HG02678 (cell line): Measurements from ENCODE around the gene UNC5A.

Experiments used
- ATAC-seq: cut with Tn5 transposase; IDR thresholded peaks from one replicate; pipeline ENCODE4 v1.9.1; 2021; ENCODE audit warnings: mild to moderate bottlenecking, moderate library complexity; ENCODE audit not compliant: unreplicated experiment

UNC5A gene

DNA sequence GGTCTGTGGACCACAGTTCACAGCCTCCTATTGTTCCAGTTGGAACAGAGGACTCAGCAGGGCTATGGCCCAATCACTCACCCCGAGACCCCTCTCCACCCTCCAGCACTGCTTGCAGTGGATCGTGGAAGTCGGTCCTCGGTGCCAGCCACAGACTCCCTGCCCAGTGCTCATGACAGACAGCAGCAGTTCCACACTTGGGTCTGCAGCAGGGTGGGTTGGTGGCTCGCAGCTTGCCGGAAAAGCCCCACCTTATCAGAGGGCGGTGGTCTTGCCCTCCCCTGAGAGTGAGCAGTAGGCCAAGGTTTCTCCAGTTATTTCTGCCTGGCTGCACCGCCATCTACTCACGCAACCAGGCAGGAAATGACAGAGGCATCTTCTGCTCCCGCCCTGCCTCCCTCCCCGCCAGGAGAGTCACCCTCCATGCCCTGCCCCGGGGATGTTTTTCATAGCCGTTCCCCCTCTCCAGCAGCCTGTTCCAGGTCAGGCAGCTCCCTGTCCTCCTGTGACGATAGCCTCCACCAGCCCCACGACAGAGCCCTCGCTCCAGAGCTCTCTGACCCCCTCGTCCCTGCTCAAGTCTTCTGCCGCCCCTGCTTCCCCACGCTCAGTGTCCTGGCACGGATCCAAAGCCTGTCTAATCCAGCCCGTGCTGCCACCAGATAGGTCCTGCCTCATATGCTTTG, 34.5 kb downstream of the UNC5A start:
- no peak for ATAC-seq

DNA sequence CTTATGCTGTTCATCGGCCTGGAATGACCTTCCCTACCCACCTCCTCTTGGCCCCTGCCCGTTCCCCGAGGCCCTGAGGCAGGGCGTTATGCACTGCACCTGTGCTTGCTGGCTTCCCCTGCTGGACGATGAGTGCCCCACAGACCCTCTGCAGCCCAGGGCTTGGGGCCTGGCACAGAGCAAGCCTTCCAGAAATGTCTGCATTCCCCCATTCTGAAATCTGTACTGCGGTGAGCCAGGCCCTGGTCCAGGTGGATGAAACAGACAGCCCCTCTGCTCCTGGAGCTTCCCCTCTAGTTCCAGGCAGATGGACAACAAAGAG, 35.0 kb downstream of the UNC5A start:
- no peak for ATAC-seq

DNA sequence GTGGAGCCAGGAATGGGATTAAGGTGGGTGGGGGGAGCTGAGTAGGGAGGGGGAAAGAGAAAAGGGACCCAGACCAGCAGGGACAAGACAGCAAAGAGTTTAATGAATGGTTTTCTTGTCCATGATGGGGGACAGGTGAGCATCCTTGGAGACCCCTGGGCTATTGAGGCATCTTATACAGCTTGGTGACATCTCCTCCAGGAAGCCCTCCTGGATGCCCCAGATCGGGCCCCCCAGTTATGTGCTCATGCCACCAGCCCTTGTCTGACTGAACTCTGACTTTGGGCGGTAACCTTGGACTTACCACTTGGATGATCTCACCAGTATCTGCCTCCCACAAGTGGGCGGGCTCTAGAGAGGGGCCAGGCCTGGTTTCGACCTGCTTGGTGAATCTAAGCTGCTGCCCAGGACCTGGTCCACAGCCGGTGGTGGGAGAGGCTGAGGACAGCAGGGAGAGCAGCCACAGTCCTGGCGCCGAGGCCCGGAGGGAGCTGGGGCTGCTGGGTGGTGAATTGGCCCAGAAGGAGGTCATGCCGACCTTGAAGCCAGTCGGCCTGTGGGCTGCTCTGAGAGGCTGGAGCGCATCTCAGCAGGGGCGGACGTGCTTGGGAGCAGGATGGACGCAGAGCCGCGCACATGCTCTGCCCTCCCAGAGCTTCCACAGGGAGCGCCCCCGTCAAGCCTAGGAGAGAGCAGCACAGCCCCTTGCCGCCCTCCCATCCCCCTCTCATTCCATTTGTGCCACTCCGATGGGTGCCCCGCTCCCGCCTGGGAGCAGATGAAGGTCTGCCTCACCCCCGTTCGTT, 36.2 kb downstream of the UNC5A start:
- no peak for ATAC-seq

DNA sequence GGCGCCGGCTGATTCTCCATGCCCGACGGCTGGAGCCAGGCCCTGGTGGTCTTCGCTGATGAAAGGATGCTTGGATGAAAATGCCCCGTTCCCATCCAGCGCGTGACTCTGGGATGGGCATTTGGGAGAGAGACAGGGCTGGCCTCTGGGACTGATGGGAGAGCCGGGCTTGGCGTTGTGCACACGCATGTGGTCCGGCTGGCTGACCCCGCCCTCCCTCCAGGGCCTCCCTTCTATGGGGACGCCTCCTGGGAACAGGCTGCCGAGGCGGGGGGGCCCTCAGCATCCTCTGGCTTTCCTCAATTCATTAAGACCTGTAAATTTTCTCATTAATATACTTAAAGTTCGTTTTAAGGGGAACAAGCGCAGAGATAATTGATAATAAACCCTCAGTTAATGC, 36.8 kb downstream of the UNC5A start:
- ATAC-seq = no peak

DNA sequence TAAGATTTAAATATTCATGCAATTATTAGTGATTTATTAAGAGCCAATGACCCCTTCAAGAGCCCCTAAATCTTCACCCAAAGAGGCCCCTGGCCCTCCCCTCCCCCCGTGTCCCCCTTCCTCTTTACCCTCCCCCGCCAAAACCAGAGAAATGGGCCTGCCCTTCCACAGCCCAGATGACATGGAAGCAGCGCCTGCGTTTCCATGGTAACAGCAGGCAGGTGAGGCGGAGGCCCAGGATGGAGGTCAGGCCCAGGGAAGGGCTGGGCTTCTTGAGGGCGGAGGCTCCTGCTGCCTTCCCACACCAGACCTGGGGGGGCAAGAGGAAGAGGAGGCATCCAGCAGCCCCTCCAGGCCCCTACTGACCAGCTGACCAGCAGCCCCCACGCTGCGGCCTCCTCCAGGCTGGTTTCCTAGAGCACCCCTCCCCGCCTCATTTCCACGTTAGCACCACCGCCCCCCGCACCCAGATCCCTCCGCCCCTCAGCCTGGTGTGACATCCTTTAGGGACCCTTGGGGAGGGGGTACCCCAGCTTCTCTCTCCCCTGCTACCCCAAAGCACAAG, 37.4 kb downstream of the UNC5A start:
- ATAC-seq = no peak

DNA sequence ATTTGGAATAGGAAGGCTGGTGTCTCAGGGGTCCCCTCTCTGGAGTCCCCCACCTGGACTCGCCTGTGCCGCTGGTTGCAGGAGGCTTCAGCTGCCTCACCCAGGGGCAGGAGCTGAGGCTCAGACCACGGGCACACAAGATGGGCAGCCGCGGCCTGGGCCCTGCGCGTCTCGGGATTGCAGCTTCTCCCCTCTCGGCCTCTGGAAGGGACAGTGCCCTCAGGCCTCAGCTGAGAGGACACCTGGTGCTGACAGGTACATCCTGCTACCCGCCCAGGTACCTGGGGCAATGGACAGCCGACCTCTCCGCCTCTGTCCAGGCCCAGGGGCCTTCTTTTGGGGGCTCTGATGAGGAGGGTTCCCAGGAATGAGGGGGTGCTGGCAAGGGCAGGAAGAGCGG, 38.3 kb downstream of the UNC5A start:
- no peak for ATAC-seq

DNA sequence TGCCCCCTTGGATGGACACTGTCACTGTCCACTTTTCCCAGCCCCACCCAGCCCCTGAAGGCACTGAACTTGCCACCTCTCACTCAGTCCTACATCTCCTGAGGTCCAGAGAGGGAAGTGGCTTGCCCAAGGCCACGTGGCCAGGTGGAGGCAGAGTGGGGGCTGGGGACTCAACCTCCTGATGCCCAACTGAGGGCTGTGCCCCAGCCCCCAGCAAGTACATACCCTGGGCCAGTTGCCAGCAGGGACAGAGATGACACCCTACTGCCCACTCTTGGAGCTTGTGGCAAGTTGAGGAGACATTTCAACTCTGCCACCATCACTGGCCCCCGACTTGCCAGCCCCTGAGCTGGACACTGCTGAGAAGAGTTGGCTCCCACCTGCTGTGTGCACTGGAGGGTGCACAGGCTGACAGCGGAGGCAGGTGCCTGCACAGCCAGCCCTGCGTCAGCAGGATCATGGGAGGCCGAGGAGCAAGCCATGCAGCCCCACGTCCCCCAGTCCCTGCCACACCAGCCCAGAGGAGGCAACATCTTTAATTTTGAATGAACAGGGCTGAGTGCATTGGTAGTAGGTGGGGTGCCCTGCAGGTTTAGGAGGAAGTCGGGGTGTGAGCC, 39.4 kb downstream of the UNC5A start:
- ATAC-seq = no peak

DNA sequence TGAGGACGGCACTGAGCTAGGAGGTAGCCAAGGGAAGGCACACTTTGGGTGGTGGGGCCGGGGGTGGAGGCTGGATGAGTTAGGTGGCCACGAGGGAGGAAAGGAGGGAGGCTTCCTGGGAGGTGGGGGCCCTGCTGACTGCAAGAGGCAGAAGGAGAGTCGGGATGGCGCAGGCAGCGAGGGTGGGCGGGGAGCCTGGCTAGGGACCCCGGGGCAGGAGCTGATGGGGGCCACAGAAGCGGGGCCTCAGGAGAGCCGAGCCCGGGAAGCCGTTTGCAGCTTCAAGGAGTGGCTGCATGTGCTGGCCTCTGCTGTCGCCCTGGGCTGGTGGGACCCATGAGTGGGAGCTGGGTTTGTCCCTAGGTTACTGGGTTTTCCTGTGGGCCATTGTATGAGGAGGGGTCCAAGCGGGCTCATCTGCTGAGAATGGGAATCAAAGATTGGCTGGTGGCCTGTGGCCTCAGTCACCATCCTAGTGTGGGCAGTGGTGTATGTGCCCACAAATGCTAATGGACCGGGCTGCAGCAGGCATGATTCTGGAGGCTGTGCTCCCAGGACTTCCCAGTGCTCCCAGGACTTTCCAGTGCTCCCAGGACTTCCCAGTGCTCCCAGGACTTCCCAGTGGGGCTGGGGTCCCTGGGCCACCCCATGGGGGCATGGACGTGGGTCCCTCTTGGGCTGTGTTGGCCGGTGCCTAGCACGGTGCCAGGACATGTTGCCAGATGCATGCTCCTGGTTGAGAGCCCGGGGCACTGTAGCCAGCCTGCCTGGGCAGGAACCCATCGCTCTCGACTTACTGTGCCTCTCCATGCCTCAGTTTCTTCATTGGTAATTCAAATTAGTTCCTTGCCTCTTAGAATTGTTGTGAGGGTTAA, 40.2 kb downstream of the UNC5A start:
- ATAC-seq = no peak

DNA sequence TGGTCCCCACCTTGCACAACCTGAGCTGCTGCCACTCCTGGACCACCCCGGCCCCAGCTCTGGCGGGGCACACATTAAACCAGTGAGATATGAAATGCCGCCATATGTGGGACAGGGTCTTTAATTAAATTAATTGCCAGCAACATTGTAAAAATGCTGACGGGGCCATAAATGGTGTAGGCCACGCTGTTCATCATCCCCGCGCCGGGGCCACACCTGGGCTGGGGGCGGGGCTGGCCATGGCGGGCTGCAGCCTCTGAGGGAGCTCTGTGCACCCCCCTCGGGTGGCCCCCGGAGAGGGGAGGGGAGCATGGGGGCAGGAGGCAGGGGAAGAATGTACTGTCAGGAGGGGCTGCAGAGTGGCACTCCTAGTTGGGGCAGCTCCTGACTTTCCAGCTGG, 41.0 kb downstream of the UNC5A start:
- no peak for ATAC-seq

DNA sequence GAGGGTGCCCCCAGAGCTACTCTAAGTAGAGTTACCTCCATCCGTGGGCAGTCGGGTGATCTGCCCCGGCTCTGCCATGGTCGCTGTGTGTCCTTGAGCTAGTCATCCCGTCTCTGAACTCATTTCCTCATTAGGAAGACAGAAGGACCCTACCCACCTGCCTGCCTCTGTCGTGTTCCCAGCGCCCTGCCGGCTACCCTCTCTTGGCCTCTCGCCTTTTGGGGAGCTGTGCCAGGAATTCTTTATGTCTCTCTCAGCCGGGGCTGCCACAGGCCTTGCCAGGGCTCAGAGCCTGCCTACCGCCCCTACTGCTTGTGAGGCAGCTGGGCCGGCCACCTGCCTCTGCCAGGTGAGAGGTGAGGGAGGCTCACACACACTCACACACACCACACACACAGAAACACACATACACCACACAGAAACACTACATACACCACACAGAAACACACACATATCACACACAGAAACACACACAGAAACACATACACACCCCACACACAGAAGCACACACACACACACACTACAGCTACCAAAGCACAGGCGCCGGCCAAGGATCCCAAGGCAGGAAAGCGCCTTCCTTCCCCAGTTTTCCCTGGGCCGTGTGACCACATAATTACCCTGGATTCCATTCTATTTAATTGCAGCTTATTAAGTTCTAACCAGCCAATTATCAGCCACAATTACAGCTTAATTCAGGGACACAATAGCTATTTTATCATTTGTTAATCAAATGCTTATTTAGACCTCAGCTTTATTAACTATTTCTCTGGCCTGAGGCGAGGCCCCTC, 41.7 kb downstream of the UNC5A start:
- no peak for ATAC-seq

DNA sequence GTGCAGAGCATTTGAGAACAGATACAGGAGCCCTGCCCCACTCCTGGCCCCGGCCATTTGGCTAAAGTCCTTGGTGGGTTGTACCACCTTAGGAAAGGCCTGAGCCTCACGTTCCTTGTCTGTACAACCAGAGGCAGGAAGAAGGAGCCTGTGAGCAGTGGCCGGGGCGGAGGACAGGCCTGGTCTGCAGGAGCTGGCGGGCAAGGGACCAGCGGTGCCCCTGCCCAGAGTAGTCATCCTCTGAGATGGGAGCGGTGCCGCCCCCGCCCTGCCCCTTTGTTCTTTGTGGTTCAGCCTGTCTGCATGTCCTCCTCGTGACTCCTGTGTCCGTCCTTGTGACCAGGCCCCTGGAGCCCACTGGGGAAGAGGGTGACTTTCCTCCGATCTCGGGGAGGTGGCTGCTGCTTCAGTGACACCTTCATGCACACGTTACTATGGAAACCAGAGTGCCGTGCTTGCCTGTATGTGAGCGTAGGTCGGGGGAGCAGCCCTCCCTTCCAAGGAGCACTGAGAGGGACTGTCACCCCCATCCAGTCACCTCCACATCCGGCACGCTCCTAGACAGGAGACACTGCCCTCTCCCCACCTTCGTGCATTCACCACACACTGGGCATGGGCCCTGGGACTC, 42.9 kb downstream of the UNC5A start:
- ATAC-seq = no peak

DNA sequence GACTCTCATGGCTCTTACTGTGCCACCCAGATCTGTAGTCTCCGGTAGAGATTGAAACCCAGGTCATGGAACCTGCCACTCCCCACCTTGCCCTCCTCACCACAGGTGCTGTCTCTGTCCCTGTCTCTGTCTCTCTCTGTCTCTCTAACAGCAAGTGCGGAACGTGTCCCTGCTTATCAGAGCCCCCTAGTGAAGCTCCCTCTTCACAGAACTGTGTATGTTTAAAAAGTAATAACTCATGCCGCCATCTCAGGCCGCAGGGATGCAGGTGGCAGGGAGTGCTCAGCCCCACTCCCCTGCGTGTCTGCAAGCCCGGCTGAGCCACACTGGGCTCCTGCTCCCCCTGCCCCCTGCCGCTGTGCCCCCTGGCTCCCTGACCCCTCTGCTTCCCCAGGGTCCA, 43.8 kb downstream of the UNC5A start:
- no peak for ATAC-seq

DNA sequence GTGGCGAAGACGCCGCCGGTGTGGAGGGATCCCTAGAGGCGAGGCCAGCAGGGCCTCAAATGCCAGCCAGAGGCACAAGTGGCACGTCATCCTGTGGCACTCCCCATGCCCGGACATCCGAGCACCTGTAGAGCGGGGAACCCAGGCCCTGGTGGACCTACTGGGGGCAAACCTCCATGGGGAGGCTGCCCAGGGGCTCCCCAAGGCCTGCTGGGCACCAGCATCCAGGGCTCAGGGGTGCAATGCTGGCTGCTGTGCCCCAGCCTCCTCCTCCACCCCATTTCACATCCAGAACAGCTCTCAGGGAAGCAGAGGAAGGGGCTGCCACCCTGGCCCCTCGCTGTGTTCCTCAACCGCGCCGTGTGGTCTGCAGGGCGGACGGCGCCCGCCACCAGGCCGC, 45.2 kb downstream of the UNC5A start:
- no peak for ATAC-seq

DNA sequence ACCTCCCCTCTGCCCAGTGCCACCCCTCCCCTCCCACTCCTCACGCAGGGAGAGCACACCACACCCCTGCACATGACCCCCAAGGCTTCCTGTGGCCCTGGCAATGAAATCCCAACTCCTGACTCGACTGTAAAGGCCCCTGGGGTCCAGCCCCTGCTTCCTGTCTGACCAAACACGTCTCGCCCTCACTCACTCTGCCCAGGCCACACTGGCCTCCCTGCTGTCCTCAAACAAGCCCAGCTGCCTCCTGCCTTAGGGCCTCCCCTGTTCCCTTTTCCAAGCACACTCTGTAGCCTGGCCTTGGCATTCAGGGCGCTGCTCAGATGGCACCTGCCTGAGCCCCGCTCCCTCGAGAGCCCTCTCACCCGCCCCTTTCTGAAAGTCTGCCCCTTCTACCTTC, 46.4 kb downstream of the UNC5A start:
- ATAC-seq = no peak

DNA sequence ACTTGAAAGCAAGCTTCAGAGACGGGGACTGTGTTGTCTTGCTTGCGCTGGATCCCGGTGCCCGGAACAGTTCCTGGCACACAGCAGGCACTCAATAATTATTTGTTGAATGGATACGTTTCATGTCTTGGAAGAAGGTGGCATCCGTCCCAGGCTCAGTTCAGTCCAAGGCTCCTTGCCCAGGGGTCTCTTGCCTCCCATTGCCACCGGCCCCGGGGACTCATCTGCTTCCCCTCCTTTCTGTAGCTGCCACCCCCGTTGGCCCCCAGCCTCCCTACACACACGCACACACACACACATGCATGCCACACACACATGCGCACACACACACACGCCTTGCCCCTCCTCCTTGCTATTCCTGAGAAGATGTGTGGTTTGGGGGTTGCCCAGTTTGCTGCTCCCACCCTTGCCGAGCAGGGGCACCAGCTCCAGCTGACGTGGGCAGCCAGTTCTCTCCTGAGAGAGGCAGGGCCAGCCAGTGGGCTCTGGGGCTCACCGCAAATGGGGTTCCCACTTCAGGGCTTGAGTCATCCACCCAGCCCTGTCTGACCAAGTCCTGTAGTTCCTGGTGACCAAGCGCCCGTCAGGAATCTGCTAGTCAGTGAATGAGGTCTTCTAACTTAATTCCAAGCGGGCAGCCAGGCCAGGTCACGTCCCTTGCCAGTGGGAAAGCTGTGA, 47.0 kb downstream of the UNC5A start:
- no peak for ATAC-seq

DNA sequence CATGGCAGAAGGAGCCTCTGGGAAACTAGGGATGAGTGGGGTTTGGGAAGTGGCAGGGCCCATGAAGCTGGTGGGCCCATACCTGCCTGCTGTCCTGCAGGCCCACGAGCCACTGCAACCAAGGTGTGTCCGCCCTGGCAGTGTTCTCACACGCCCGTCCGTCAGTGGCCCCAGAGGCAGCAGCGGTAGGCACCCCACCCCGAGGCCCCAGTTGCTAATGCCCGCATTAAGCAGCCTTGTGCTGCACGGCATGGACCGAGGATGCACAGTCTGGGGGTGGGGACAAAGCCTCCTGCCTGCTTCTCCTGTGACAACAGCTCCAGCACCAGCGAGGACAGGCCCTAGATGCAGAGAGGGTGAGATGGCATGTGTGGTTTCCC, 47.5 kb downstream of the UNC5A start:
- ATAC-seq = no peak

DNA sequence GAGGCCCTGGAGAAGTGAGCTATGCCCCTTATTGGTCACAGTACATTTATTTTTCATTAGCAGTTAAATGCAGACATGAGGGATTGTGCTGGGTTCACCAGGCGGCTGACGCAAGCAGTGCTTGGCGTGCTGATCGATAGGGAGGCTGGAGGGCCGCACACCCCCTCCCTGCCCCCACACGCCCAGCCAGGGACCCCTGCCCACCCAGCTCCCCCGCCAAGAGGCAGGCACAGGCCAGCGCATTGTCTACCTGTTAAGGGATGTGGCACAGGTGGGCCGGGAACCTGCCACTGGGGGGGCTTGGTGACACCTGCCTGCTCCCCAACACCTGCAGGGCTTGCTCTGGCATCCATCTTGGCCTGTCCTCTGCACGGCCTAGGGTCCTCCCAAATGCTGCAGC, 49.6 kb downstream of the UNC5A start:
- ATAC-seq = no peak

DNA sequence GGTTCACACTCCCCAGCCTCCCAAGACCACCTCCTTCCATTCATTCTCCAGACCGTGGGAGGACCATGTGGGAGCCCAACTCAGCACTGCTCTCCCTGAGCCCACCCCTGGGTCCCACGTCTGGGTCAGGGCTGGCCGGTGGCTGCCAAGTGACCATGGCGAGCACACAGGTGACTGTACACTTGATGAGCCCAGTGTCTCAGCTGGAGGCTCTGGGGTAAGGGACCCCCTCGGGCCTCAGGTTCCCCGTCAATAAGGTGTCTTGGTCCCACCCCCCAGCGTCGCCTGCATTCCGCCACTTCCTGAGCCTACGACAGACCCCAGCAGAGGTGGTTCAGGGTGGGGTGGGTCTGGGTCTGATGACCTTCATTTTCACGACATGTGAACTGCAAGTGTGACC, 50.0 kb downstream of the UNC5A start:
- ATAC-seq = no peak

DNA sequence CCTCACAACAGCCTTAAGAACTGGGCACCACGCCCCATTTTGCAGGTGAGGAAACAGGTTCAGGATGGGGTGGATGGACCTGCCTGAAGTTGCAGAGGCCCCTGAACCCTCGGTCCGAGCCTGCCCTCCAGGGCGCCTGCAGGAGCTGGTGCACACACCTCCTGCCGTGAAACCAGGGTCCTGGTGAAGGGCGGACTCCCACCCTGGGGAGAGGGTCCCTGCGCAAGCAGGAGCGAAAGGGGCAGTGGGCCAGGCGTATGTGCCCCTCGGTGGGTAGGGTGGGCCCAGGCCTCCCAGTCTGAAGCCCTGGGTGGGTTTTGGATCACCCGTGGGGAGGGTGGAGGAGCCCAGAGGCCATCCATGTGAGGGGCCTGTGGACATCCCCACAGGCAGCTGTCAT, 50.9 kb downstream of the UNC5A start:
- no peak for ATAC-seq
